BLaER1 (cell line): ENCODE measurements around the gene ATG16L2.

Experiments
- H3K27ac ChIP-seq: shearing (Covaris generic); formaldehyde crosslinking; 2 replicates; pipeline ENCODE4 v1.8.1; 2022
- H3K27me3 ChIP-seq: shearing (Covaris generic); formaldehyde crosslinking; 2 replicates; pipeline ENCODE4 v1.8.1; 2022
- H3K36me3 ChIP-seq: shearing (Covaris generic); formaldehyde crosslinking; 2 replicates; pipeline ENCODE4 v1.8.1; 2022
- H3K4me1 ChIP-seq: shearing (Covaris generic); formaldehyde crosslinking; 2 replicates; pipeline ENCODE4 v1.8.1; 2022
- H3K4me2 ChIP-seq: shearing (Covaris generic); formaldehyde crosslinking; 2 replicates; pipeline ENCODE4 v1.8.1; 2022
- H3K4me3 ChIP-seq: shearing (Covaris generic); formaldehyde crosslinking; 2 replicates; pipeline ENCODE4 v1.8.1; 2022
- H3K9ac ChIP-seq: shearing (Covaris generic); formaldehyde crosslinking; 2 replicates; pipeline ENCODE4 v1.8.1; 2022
- H3K9me3 ChIP-seq: shearing (Covaris generic); formaldehyde crosslinking; 2 replicates; pipeline ENCODE4 v1.8.1; 2022
- H4K20me1 ChIP-seq: shearing (Covaris generic); formaldehyde crosslinking; 2 replicates; pipeline ENCODE4 v1.8.1; 2022
- Cebpa-rat ChIP-seq: shearing (Covaris generic); IDR thresholded peaks from 2 replicates; pipeline ENCODE4 v1.8.1; 2022

The ATG16L2 gene

GRCh38 chr11:72867970-72868369 is 53.8 kb downstream of the ATG16L2 start:
- Histone ChIP-seq H4K20me1 (0 out of 2 replicates have a peak, but pooled peaks cover 9% of the 10 kb centered on the region), H3K36me3 (peaks cover 68% of the 10 kb centered on the region), H3K4me3 (no peak overlapping the region), H3K9ac (no peak overlapping the region), H3K27me3 (no peaks in the 10 kb centered on the region), H3K4me2 (no peak overlapping the region), H3K27ac (no peak overlapping the region), H3K9me3 (no peaks in the 10 kb centered on the region), H3K4me1 (peaks cover 9% of the 10 kb centered on the region; the same call in 1 of the 2 replicates)
- no peak for TF ChIP-seq Cebpa-rat

GRCh38 chr11:72869831-72870230 is 55.6 kb downstream of the ATG16L2 start:
- no peak overlapping the region for H3K9ac ChIP-seq
- H3K4me2 ChIP-seq = no peak overlapping the region
- no peaks in the 10 kb centered on the region; the same call in 1 of the 2 replicates for H3K9me3 ChIP-seq
- TF ChIP-seq Cebpa-rat = no peak
- H3K36me3 ChIP-seq = peaks cover 70% of the 10 kb centered on the region
- no peak overlapping the region for H3K4me3 ChIP-seq
- H3K27me3 ChIP-seq = no peaks in the 10 kb centered on the region
- peaks cover 9% of the 10 kb centered on the region; the same call in 1 of the 2 replicates for H3K4me1 ChIP-seq
- no peaks in the 10 kb centered on the region for H4K20me1 ChIP-seq
- H3K27ac ChIP-seq = no peak overlapping the region

- H3K27ac ChIP-seq = no peak overlapping the region
Measured at GRCh38 chr11:72871119-72871518, 56.9 kb downstream of the ATG16L2 start.

DNA sequence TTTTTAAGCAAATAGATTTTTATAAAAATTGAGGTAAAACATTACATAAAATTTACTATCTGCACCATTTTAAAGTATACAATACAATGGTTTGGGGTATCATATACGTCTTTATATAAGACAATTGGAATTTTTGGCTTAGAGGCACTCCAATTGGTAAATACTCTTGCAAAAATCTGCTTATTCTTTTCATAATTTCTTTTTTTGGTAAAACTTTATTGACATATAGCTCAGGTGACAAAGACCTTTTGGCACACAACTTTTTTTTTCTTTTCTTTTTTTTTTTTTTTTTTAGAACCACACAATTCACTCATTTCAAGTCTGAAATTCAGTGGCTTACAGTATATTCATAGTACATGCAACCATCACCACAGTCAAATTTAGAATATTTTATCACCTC is 57.8 kb downstream of the ATG16L2 start:
- Histone ChIP-seq H3K36me3 (peaks cover 71% of the 10 kb centered on the region), H3K27me3 (no peaks in the 10 kb centered on the region), H3K9me3 (no peaks in the 10 kb centered on the region; the same call in 1 of the 2 replicates), H3K4me3 (no peak overlapping the region), H3K4me2 (no peak overlapping the region), H4K20me1 (no peaks in the 10 kb centered on the region), H3K27ac (no peak overlapping the region), H3K9ac (no peak overlapping the region), H3K4me1 (peaks cover 9% of the 10 kb centered on the region; the same call in 1 of the 2 replicates)
- TF ChIP-seq Cebpa-rat = no peak

More at GRCh38 chr11:72871119-72871518, 56.9 kb downstream of the ATG16L2 start:
- H3K9me3 ChIP-seq = no peaks in the 10 kb centered on the region; the same call in 1 of the 2 replicates
- no peak overlapping the region for H3K9ac ChIP-seq
- no peak overlapping the region for H3K4me2 ChIP-seq
- no peaks in the 10 kb centered on the region for H4K20me1 ChIP-seq
- H3K4me1 ChIP-seq = peaks cover 9% of the 10 kb centered on the region; the same call in 1 of the 2 replicates
- no peaks in the 10 kb centered on the region for H3K27me3 ChIP-seq
- TF ChIP-seq Cebpa-rat = no peak
- H3K36me3 ChIP-seq = peaks cover 74% of the 10 kb centered on the region
- no peak overlapping the region for H3K4me3 ChIP-seq

- H3K27me3 ChIP-seq = no peaks in the 10 kb centered on the region
- no peaks in the 10 kb centered on the region for H4K20me1 ChIP-seq
- no peak for TF ChIP-seq Cebpa-rat
- peaks cover 13% of the 10 kb centered on the region for H3K9me3 ChIP-seq
- H3K36me3 ChIP-seq = peaks cover 54% of the 10 kb centered on the region
- no peak overlapping the region for H3K4me3 ChIP-seq
- no peaks in the 10 kb centered on the region for H3K4me1 ChIP-seq
- no peak overlapping the region for H3K4me2 ChIP-seq
- no peak overlapping the region for H3K9ac ChIP-seq
- H3K27ac ChIP-seq = no peak overlapping the region
Measured at GRCh38 chr11:72875736-72876135, 61.5 kb downstream of the ATG16L2 start.

- no peak overlapping the region for H3K9ac ChIP-seq
- no peak overlapping the region for H3K27ac ChIP-seq
- H3K4me2 ChIP-seq = no peak overlapping the region
- H3K27me3 ChIP-seq = no peaks in the 10 kb centered on the region
- H3K9me3 ChIP-seq = peaks cover 13% of the 10 kb centered on the region
- no peaks in the 10 kb centered on the region for H4K20me1 ChIP-seq
- TF ChIP-seq Cebpa-rat = no peak
- H3K4me3 ChIP-seq = no peak overlapping the region
- peaks cover 53% of the 10 kb centered on the region for H3K36me3 ChIP-seq
- H3K4me1 ChIP-seq = no peaks in the 10 kb centered on the region
Measured at GRCh38 chr11:72876147-72876546, 61.9 kb downstream of the ATG16L2 start.
